GM19468 (cell line): ENCODE measurements around the gene MOB3B.

ENCODE experiments used
- ATAC-seq: cut with Tn5 transposase; IDR thresholded peaks from one replicate; pipeline ENCODE4 v1.9.1; 2021; ENCODE audit warnings: mild to moderate bottlenecking, moderate library complexity, moderate number of reproducible peaks; ENCODE audit not compliant: unreplicated experiment; ENCODE audit errors: extremely low read depth

Gene MOB3B

GRCh38 chr9:27398982-27399653 lies 130.5 kb downstream of the MOB3B start:
- no peak for ATAC-seq

GRCh38 chr9:27396495-27396894 lies 133.1 kb downstream of the MOB3B start:
- ATAC-seq = no peak

- ATAC-seq = no peak
Observed at GRCh38 chr9:27395484-27395921, 134.1 kb downstream of the MOB3B start.

- ATAC-seq = no peak
Observed at GRCh38 chr9:27394826-27395201, 134.8 kb downstream of the MOB3B start.

GRCh38 chr9:27394154-27394825 lies 135.3 kb downstream of the MOB3B start:
- ATAC-seq = no peak

GRCh38 chr9:27393054-27393846 lies 136.4 kb downstream of the MOB3B start:
- no peak for ATAC-seq

GRCh38 chr9:27392451-27392850 lies 137.2 kb downstream of the MOB3B start:
- no peak for ATAC-seq

GRCh38 chr9:27391040-27391895 lies 138.3 kb downstream of the MOB3B start:
- no peak for ATAC-seq

GRCh38 chr9:27388150-27388549 lies 141.5 kb downstream of the MOB3B start:
- no peak for ATAC-seq

GRCh38 chr9:27387722-27388121 lies 141.9 kb downstream of the MOB3B start:
- no peak for ATAC-seq

- no peak for ATAC-seq
Observed at GRCh38 chr9:27386571-27387091, 143.0 kb downstream of the MOB3B start.

GRCh38 chr9:27385606-27386322 lies 143.8 kb downstream of the MOB3B start:
- ATAC-seq = no peak

- ATAC-seq = no peak
Observed at GRCh38 chr9:27384262-27385014, 145.2 kb downstream of the MOB3B start.

- ATAC-seq = no peak
Observed at GRCh38 chr9:27383524-27383923, 146.1 kb downstream of the MOB3B start.

- ATAC-seq = no peak
Observed at GRCh38 chr9:27382975-27383374, 146.6 kb downstream of the MOB3B start.

- no peak for ATAC-seq
Observed at GRCh38 chr9:27382308-27382707, 147.3 kb downstream of the MOB3B start.

GRCh38 chr9:27379311-27380251 lies 150.0 kb downstream of the MOB3B start:
- no peak for ATAC-seq
